HEK293 (cell line): ENCODE measurements around the gene NANOS2.
A peak's percentile ranks its signal among the peaks of the same experiment; 100 is the strongest.

Experiments
- BCL11B ChIP-seq: fragments of 450-650 bp; formaldehyde crosslinking; IDR thresholded peaks from 2 replicates; pipeline ENCODE4 v1.5.1; 2016; ENCODE audit warnings: low read depth, missing biosample characterization, missing genetic modification characterization
- BCL6B ChIP-seq: fragments of 450-650 bp; formaldehyde crosslinking; IDR thresholded peaks from 2 replicates; pipeline ENCODE4 v1.5.1; 2017; ENCODE audit warnings: missing biosample characterization, missing genetic modification characterization
- EGR2 ChIP-seq: fragments of 450-650 bp; formaldehyde crosslinking; IDR thresholded peaks from 2 replicates; pipeline ENCODE4 v1.5.1; 2016; ENCODE audit warnings: low read depth, missing biosample characterization, missing genetic modification characterization
- GLIS1 ChIP-seq: fragments of 450-650 bp; formaldehyde crosslinking; IDR thresholded peaks from 2 replicates; pipeline ENCODE4 v1.5.1; 2016; ENCODE audit warnings: missing biosample characterization, missing genetic modification characterization
- KLF16 ChIP-seq: fragments of 450-650 bp; formaldehyde crosslinking; IDR thresholded peaks from 2 replicates; pipeline ENCODE4 v1.5.1; 2017; ENCODE audit warnings: missing biosample characterization, missing genetic modification characterization
- SP3 ChIP-seq: fragments of 450-650 bp; formaldehyde crosslinking; IDR thresholded peaks from 2 replicates; pipeline ENCODE4 v1.5.1; 2016; ENCODE audit warnings: missing biosample characterization, missing genetic modification characterization
- ZBTB44 ChIP-seq: fragments of 450-650 bp; IDR thresholded peaks from 2 replicates; pipeline ENCODE4 v1.5.1; 2018; ENCODE audit warnings: missing biosample characterization, mild to moderate bottlenecking, missing genetic modification characterization
- ZNF132 ChIP-seq: fragments of 450-650 bp; formaldehyde crosslinking; IDR thresholded peaks from 2 replicates; pipeline ENCODE4 v1.5.1; 2017; ENCODE audit warnings: missing biosample characterization, missing genetic modification characterization, borderline replicate concordance
- ZNF133 ChIP-seq: fragments of 450-650 bp; formaldehyde crosslinking; IDR thresholded peaks from 2 replicates; pipeline ENCODE4 v1.5.1; 2016; ENCODE audit warnings: missing biosample characterization, missing genetic modification characterization
- ZNF148 ChIP-seq: fragments of 450-650 bp; formaldehyde crosslinking; IDR thresholded peaks from 2 replicates; pipeline ENCODE4 v1.5.0; 2017; ENCODE audit warnings: missing biosample characterization, missing genetic modification characterization, borderline replicate concordance
- ZNF155 ChIP-seq: fragments of 450-650 bp; formaldehyde crosslinking; IDR thresholded peaks from 2 replicates; pipeline ENCODE4 v1.5.1; 2016; ENCODE audit warnings: missing biosample characterization, missing genetic modification characterization
- ZNF157 ChIP-seq: fragments of 450-650 bp; formaldehyde crosslinking; IDR thresholded peaks from 2 replicates; pipeline ENCODE4 v1.5.1; 2016; ENCODE audit warnings: missing biosample characterization, missing genetic modification characterization
- ZNF280C ChIP-seq: fragments of 450-650 bp; formaldehyde crosslinking; IDR thresholded peaks from 2 replicates; pipeline ENCODE4 v1.5.1; 2016; ENCODE audit warnings: missing biosample characterization, missing genetic modification characterization
- ZNF280D ChIP-seq: fragments of 450-650 bp; formaldehyde crosslinking; IDR thresholded peaks from 2 replicates; pipeline ENCODE4 v1.5.1; 2016; ENCODE audit warnings: missing biosample characterization, missing genetic modification characterization
- ZNF391 ChIP-seq: fragments of 450-650 bp; formaldehyde crosslinking; IDR thresholded peaks from 2 replicates; pipeline ENCODE4 v1.5.1; 2016; ENCODE audit warnings: low read depth, missing biosample characterization, missing genetic modification characterization, borderline replicate concordance
- ZNF394 ChIP-seq: fragments of 450-650 bp; formaldehyde crosslinking; IDR thresholded peaks from 2 replicates; pipeline ENCODE4 v1.5.1; 2016; ENCODE audit warnings: missing biosample characterization, missing genetic modification characterization, mild to moderate bottlenecking, moderate library complexity, borderline replicate concordance
- ZNF473 ChIP-seq: fragments of 450-650 bp; formaldehyde crosslinking; IDR thresholded peaks from 2 replicates; pipeline ENCODE4 v1.5.1; 2017; ENCODE audit warnings: missing biosample characterization, missing genetic modification characterization
- ZNF560 ChIP-seq: fragments of 450-650 bp; formaldehyde crosslinking; IDR thresholded peaks from 2 replicates; pipeline ENCODE4 v1.5.1; 2017; ENCODE audit warnings: missing biosample characterization, missing genetic modification characterization, borderline replicate concordance
- ZNF571 ChIP-seq: fragments of 450-650 bp; formaldehyde crosslinking; IDR thresholded peaks from 2 replicates; pipeline ENCODE4 v1.5.0; 2017; ENCODE audit warnings: missing biosample characterization, missing genetic modification characterization
- ZNF585B ChIP-seq: fragments of 450-650 bp; formaldehyde crosslinking; IDR thresholded peaks from 2 replicates; pipeline ENCODE4 v1.5.1; 2016; ENCODE audit warnings: missing biosample characterization, missing genetic modification characterization
- ZNF629 ChIP-seq: fragments of 450-650 bp; formaldehyde crosslinking; IDR thresholded peaks from 2 replicates; pipeline ENCODE4 v1.5.1; 2017; ENCODE audit warnings: missing biosample characterization, missing genetic modification characterization
- ZNF654 ChIP-seq: fragments of 450-650 bp; formaldehyde crosslinking; IDR thresholded peaks from 2 replicates; pipeline ENCODE4 v1.5.1; 2016; ENCODE audit warnings: low read depth, missing biosample characterization, missing genetic modification characterization
- ZNF692 ChIP-seq: fragments of 450-650 bp; formaldehyde crosslinking; IDR thresholded peaks from 2 replicates; pipeline ENCODE4 v1.5.1; 2016; ENCODE audit warnings: missing biosample characterization, missing genetic modification characterization
- ZSCAN5A ChIP-seq: fragments of 450-650 bp; formaldehyde crosslinking; IDR thresholded peaks from 2 replicates; pipeline ENCODE4 v1.5.1; 2016; ENCODE audit warnings: missing biosample characterization, missing genetic modification characterization
- ZXDB ChIP-seq: fragments of 450-650 bp; formaldehyde crosslinking; IDR thresholded peaks from 2 replicates; pipeline ENCODE4 v1.5.1; 2016; ENCODE audit warnings: missing biosample characterization, missing genetic modification characterization

NANOS2 gene

GRCh38 chr19:45927565-45928261 is 13.1 kb upstream of the NANOS2 start (continued):
- TF ChIP-seq ZNF148 (tag by site-specific recombination) (no peak), ZBTB44 (peak; percentile 59; the same call in 1 of the 2 replicates), KLF16 (tag by site-specific recombination) (peak; percentile 49; the same call in 1 of the 2 replicates), ZNF692 (tag by site-specific recombination) (peak; percentile 74; the same call in 1 of the 2 replicates), ZNF560 (no peak), ZNF585B (tag by site-specific recombination) (no peak), ZNF157 (tag by site-specific recombination) (no peak), GLIS1 (peak; percentile 76), ZNF155 (tag by site-specific recombination) (no peak), ZXDB (tag by site-specific recombination) (peak; percentile 61), ZNF280D (no peak), ZNF391 (tag by site-specific recombination) (no peak), ZNF133 (peak; percentile 21; the same call in 1 of the 2 replicates), ZNF654 (no peak), BCL6B (tag by site-specific recombination) (no peak), ZNF132 (tag by site-specific recombination) (no peak), SP3 (peak; percentile 80), ZSCAN5A (tag by site-specific recombination) (no peak), ZNF394 (peak; percentile 51; the same call in 1 of the 2 replicates), ZNF571 (tag by site-specific recombination) (no peak), BCL11B (tag by site-specific recombination) (no peak), ZNF629 (tag by site-specific recombination) (peak; percentile 44; the same call in 1 of the 2 replicates), ZNF473 (tag by site-specific recombination) (no peak), EGR2 (tag by site-specific recombination) (0 out of 2 replicates have a peak, but pooled peaks have one; percentile 8), ZNF280C (tag by site-specific recombination) (peak; percentile 72; the same call in 1 of the 2 replicates)
